ENCODE measurements around the gene ADIPOR2.
A peak's percentile ranks its signal among the peaks of the same experiment; 100 is the strongest.

ADIPOR2 gene

GRCh38 chr12:1777798-1778197, 86.9 kb downstream of the ADIPOR2 start:
- DNase-seq: no peak

DNA sequence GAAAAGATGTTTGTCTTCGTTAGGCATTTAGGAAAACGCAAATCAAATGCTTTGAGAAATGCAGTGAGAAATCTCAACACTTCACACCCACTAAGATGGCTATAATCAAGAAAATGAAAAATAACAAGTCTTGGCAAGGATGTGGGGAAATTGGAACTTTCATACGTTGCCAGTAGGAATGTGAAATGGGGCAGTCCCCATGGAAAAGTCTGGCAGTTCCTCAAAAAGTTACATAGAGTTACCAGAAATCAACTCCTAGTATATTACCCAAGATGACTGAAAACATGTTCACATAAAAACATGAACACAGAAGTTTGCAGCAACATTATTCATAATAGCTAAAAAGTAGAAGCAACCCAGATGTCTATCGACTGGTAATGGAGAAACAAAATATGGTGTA, 88.0 kb downstream of the ADIPOR2 start:
- DNase-seq: no peak

DNA sequence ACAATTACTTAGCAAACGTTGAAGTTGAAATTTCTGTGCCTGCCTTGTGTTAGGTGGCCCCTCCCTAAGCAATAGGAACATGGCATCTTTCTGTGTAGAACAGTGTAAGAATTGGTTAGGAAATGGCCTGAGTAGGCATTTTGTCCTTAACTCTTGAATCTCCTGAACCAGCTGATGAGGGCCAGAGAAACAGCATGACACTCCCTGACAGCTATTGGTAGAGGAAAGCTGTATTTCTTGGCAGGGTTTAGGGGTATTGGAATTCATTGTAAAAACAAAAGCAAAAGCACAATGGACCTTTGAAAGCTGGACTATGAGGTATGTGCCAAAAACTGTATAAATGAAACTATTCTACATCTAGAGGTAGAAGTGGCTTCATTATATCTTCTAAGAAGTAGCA, 88.9 kb downstream of the ADIPOR2 start:
- no peak for DNase-seq

- no peak for DNase-seq
Measured at GRCh38 chr12:1781772-1782171, 90.9 kb downstream of the ADIPOR2 start.

- no peak for DNase-seq
Measured at GRCh38 chr12:1782215-1782614, 91.3 kb downstream of the ADIPOR2 start.

DNA sequence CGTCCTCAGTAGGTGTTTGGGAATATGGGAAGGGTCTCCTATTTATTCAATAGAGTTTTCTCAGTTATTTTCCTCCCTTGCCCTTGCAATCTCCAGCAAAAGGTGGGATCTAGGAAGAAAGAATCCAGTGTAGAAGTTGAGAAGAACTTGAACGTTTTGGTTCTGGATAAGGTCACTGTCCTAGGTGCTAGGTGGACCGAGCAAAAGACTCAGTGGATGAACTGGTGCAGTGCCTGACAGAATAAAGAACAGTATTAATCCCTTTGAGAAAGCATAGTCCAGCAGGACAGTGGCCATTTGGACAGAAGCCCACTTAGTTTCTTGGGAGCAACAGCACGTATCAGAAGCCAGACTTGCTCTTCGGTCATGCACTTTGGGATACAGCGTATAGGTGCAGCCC, 96.8 kb downstream of the ADIPOR2 start:
- no peak for DNase-seq

DNA sequence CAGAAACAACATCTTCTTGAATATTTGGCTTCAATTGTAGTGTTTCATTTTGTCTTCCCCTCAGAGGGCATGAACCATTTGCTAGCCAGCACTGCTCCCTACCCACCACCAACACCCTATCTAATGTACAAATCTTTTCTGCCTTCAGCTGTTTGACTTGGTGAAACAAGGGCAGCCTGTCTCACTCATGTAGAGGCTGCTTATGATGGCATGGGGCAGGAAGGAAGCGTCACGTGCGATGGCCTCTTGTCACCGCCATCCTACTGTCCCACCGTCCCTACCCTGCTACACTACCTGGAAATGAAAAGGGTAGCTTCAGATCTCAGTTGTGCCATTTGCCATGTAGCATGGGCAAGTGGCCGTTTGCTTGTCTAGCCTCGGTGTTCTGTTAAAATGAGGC, 99.6 kb downstream of the ADIPOR2 start:
- no peak for DNase-seq

DNA sequence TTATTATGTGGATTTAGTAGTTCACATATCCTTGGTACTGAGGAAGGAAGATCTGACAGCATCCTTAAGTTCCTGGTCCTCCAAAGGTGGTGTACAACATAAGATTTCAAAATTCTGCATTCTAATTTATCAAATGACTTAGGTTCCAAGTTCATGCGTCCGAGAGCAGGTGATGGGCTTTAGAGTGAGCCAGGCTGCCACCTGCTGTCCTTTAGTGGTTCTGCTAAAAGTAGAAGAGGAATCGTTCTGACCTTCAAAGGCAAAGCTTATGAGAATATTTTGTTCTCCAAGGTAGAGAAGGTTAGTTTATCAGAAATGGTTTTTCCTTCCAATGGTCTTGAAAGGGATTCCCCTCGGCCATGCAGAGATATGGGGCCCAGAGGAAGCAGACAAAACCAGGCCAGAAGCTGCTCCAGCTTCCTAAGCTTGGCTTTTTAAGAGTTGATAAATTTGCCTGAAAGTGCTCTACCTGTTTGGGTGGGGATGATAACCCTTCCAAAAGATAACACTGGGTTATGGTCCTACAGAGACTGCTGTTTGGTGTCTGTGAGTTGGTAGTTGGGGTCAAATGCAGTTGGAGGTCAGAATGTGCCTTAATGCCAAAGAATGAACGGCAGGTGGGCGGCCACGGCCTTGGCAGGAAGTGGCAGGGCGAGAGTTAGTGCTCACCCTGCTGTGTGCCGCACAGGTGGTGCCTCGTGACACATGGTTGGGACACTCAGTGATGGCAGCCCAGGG, 100.4 kb downstream of the ADIPOR2 start:
- DNase-seq: peak; percentile 1

GRCh38 chr12:1792406-1792805, 101.5 kb downstream of the ADIPOR2 start:
- no peak for DNase-seq

GRCh38 chr12:1793426-1794210, 102.7 kb downstream of the ADIPOR2 start:
- no peak for DNase-seq

DNA sequence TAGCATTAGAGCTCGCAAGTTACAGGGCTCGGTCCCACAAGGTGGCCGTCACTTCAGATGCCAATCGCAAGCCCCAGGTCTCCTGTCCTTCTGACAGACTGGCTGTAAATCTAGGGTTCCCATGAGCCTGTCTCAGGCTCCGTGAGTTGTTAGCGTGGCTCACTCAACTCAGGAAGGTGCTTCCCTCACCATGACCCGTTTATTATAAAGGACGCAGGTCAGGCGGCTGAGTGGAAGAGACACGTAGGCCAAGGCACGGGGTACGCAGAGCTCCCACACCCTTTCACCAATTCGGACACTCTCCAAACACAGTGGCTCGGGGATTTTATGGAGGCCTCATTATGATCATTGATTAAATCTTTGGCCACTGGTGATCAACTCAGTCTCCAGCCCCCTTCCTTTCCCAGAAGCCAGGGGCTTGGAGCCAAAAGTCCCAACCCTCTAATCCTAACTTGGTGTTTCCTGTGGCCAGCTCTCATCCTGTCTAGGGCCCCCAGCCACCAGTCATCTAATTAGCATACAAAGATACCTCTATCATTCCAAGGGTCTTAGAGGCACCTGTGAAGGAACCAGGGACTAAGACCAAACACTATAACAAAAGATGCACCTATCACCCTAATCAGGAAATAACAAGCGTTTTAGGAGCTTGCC, 103.7 kb downstream of the ADIPOR2 start:
- no peak for DNase-seq

- DNase-seq: no peak
Measured at GRCh38 chr12:1795221-1795784, 104.4 kb downstream of the ADIPOR2 start.

- DNase-seq: peak; percentile 5
Measured at GRCh38 chr12:1795785-1796514, 105.1 kb downstream of the ADIPOR2 start.

GRCh38 chr12:1796515-1797010, 105.7 kb downstream of the ADIPOR2 start:
- no peak for DNase-seq

DNA sequence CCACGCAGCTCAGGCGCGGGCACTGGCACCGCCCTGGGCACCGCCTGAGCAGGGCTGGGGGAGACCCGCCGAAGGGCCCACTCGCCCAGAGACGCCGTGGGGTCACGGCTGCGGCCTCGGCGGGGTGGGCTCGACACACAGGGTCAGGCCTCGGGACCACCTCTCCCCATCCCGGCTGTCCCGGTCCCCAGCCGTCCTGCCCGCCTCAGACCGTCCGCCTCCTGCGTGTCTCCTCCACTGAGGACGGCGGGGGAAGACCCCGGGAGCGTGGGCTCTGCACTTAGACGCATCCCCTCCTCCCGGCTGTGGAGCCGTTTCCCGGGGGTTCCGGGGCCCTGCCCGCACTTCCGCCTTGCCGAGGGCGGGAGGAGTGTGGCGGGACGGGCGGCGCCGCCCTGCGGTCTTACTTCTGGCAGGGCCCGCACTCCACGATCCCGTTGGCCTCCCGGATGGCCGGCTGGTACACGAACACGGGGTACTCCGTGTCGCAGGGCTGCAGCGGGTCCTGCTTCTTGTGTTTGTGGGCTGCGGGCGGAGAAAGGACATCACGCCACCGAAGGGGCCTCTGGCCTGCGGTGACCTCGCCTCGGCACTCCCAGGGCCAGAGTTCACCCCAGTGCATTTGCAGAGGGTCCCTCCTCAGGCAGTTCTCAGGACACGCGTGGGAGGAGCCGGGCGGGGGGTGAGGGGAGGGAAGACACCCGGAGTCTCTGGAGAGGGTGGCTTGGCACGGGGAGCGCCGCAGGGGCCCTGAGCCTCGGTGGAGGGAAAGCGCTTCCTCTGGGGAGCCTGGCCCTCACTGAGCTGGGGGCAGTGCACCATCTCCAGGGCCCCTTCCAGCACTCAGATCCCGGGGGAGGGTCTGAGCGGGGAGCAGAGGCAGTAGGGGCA, 106.4 kb downstream of the ADIPOR2 start:
- no peak for DNase-seq

DNA sequence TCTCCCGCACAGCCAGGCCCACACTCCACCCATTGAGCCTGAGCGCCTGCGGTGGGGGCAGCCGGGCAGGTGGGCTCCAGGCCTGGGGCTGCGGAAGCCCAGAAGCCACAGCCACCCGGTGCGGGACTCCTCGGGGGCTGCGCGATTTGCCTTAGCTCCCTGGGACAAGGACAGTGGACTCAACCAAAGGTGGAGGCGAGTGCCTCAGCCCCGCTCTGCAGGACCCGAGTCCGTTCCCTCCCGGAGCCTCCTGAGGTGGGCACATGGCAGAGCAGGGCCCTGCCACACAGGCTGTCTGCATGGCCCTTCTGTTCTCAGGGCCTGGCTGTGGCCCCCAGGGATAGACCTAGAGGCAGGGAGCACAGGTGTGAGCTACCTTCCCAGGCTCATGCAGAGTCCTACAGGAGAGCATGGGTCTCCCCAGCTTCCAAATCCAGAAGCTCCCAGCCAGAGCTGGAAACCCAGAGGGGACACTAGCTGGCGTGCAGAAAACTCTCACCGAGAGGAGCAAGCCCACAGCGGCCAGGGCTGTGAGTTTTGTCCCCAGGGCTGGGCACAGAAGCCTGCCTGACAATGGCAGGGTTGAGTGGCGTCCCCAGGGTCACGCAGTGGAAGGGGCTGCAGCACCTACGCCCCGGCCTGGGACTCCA, 107.2 kb downstream of the ADIPOR2 start:
- DNase-seq: no peak

DNA sequence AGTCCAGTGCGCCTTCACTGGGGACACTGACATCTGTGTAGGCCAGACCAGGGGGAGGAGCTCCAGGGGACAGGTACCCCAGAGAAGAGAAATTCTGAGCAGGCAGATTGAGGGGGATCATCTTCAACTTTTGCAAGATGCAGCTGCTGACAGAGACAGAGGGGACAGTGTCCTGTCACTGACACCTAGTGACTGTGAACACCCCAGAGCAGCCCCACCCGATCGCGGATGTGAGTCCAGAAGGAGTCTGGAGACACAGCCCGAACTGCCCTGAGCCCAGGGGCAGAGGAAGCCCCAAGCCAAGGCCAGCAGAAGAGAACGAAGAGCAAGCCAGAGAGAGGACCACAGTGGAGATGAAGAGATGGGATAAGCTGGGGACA, 107.8 kb downstream of the ADIPOR2 start:
- DNase-seq: no peak

GRCh38 chr12:1799051-1799881, 108.4 kb downstream of the ADIPOR2 start:
- no peak for DNase-seq

DNA sequence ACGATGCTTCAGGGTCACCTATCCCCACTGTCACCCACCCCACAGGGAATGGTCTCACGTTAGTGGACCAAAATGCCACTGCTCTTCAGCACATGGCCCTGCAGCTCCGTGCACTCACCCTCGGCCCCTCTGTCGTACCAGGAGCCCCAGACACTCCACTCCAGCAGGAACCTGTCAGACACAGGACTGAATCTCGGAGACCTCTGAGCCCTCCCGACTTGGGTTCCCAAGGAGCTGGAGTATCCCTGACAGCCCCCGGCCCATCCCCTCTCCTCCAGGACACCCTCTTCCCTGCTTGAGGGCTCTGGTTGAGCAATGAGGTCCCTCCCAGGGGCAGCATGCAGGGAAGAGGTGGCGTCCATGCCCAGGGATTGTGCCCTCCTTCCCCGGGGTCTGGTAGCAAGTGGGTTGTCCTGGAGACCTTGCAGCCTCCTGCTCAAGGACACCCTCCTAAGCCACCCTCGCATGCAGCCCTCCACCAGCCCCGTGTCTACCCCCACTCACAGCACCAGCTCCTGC, 109.1 kb downstream of the ADIPOR2 start:
- DNase-seq: no peak

Measured in SHP77 treated with DMSO at 0.1 percent for 48 hours (cell line).